Measurements from ENCODE around the gene SAG.

Gene SAG

GRCh38 chr2:233288663-233289062 lies 19.0 kb upstream of the SAG start:
- DNase-seq (ENCODE audit: low spot score): no peak

DNA sequence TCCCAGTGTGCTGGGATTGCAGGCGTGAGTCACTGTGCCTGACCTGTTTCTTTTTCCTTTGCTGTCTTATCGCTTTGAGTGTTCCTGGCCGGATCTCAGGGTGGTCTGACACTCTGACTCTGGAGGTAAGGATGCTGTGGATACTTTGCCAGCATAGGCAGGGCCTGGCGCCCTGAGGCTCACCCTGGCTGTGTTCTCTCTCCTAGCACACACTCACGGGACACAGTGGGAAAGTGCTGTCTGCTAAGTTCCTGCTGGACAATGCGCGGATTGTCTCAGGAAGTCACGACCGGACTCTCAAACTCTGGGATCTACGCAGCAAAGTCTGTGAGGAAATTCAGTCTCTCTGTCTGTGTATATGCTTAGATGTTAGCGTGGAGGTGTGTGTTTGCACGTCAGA lies 18.0 kb upstream of the SAG start:
- DNase-seq (ENCODE audit: low spot score): no peak

DNA sequence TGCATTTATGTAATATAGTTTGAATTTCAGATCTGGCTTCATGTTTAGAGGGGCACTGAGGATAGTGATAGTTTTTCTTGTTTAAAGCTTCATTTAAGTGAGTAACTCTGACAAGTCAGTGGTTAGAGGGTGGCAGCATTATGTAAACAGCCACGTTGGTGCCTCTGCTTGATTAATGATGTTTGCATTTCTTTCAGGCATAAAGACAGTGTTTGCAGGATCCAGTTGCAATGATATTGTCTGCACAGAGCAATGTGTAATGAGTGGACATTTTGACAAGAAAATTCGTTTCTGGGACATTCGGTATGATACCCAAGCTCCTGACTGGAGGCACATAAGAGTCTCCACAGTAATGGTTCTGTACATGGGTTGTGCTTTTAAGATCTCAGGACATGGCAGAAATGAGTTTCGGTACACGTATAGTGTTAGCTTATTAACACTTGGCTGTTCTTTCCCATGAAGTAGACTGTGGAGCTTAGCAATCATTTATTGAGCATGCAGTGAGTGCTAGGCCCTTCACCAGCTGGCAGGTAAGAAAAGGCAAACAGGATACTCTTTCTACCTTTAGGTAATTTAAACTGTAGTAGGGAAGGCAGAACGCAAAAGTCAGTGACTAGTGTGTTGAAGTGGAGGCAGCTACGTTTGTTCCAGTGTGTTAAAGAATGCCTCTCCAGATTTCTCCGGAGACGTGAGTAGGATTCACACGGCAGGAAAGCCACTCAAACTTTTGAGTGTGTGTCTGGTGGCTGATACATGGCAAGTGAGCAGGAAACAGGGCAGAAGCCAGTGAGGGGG lies 17.4 kb upstream of the SAG start:
- DNase-seq (ENCODE audit: low spot score): no peak

- no peak for DNase-seq (ENCODE audit: low spot score)
These were observed 11.7 kb upstream of the SAG start for GRCh38 chr2:233295891-233296290.

- DNase-seq (ENCODE audit: low spot score): no peak
These were observed 10.5 kb upstream of the SAG start for GRCh38 chr2:233297076-233297475.

- no peak for DNase-seq (ENCODE audit: low spot score)
These were observed 7.2 kb upstream of the SAG start for GRCh38 chr2:233300401-233300800.

- DNase-seq (ENCODE audit: low spot score): no peak
These were observed 6.4 kb upstream of the SAG start for GRCh38 chr2:233301248-233301647.

DNA sequence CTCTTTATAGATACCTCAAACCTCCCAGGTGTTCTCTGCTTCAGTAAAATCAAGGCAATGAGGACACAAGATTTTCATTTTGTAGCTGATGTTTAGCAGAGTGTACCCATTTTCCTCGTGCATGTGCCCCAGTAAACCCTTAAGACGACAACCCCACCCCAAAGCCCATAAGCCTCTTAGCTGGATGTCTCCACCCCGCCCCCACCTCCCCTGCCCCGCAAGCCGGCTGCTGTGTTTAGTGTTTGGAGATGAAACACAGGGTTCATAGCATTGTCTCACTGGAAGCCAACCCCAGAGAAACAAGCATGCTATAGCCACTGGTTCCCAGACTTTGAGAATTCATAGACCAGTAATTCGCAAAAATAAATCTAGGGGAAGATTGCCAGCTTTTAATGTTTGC lies 5.8 kb upstream of the SAG start:
- DNase-seq (ENCODE audit: low spot score): no peak

DNA sequence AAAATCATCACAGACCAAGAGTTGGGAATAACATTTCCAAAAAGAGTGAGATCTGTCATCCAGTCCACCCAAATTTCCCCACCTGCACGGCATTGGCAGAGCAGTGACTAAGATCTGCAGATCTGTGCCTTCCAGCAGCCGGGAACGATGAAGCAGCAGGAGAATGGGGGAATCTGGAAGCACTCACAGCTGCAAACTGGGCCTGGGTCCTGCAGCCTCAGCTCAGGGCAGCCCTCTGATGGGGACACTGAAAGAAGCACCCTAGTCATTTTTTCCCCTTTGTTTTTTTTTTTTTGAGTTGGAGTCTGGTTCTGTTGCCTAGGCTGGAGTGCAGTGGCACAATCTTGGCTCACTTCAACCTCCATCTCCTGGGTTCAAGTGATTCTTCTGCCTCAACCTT lies 4.4 kb upstream of the SAG start:
- no peak for DNase-seq (ENCODE audit: low spot score)

GRCh38 chr2:233311241-233311926 lies 3.8 kb downstream of the SAG start:
- DNase-seq (ENCODE audit: low spot score): no peak

DNA sequence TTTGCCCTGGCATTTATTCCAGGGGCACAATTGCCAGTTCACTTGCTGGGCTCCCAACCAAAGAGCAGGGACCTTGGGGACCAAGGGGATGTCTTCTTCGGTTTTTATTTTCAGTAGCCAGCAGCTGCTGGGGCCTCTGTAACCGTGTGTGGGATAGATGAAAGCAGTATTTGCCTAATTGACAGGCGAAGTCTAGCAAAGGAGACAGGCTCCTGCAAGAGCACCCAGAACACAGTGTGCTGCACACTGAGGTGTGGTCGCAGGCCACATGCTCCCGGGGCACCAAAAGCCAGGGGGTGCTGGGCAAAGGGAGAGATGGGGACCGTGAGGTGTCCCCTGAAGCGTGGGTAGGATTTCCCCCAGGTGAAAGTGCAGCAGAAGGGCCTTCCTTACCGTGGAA lies 5.3 kb downstream of the SAG start:
- DNase-seq (ENCODE audit: low spot score): no peak

DNA sequence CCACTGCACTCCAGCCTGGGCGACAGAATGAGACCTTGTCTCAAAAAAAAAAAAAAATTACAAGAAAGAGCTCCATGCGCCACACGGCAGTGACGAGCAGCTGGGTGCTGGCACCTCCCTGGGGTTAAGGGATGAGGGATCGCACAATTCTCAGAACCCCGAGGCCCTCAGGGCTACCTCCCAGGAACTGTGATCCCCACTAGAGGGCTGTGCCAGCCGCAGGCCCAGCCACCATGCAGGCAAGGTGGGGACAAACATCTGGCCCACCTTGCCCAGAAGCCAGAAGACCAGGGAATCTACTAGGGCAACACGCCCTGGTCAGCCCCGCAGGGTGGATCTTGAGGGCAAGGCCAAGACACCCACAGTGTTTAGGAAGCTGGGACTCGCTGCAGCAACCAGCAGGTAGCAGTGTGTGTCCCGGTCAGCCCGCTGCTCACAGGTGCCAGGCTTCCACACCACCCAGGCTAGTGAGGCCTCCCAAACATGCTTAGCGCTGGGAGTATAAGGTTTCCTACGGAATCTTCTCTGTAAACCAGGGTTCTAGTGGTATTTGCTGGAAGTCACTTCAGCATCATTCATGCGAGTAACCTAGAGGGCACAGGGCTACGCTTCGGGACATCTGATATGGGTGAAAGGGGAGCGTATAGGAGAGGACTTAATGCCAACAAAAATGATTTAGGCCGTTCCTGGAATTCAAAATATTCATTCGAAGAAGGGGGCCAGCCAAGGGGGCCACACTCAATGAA lies 6.7 kb downstream of the SAG start:
- DNase-seq (ENCODE audit: low spot score): no peak

- no peak for DNase-seq (ENCODE audit: low spot score)
These were observed 9.8 kb downstream of the SAG start for GRCh38 chr2:233317196-233317943.

DNA sequence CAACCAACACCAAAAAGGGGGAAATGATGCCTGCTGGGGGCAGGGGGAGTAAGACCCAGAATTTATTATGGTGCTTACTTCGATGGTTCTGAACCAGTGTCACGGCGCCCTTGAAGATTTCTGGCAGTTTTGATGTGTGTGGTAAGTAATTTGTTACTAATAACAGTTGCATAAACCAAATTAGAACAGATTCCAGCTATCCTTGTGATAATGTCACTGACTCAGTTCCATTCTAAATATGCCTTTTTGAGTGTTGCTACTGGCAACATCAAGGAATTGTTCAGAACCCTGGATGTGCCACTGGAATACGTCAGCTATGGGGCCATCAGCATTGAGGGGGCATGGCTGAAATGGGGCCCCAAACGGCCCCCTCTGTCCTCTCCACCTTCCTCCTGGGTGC lies 11.6 kb downstream of the SAG start:
- no peak for DNase-seq (ENCODE audit: low spot score)

DNA sequence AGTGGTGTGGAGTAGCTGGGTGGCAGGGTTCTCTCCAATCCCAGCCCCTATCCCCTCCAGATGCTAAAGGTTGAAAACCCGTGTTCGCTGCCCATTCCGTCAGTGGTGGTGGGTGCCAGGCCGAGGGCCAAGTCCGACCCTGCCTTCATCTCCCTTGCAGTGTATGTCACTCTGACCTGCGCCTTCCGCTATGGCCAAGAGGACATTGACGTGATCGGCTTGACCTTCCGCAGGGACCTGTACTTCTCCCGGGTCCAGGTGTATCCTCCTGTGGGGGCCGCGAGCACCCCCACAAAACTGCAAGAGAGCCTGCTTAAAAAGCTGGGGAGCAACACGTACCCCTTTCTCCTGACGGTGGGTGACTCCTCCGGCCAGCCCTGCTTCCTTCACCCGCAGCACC lies 12.9 kb downstream of the SAG start:
- no peak for DNase-seq (ENCODE audit: low spot score)

DNA sequence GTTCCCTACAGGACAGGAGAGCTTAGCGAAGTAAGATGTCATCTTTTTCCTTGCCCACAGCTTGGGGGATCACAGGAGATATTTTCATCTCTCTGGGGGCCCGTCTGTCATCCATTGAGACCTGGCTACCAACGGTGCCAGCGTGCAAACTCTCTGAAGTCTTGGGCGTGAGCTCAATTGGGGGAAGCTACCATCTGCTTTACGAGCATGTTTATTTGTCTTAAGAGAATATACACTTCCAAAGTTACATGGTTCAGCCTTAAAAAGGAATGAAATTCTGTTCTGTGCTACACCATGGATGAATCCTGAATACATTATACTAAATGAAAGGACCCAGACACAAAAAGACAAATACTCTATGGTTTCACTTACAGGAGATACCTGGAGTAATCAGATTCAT lies 13.6 kb downstream of the SAG start:
- DNase-seq (ENCODE audit: low spot score): no peak

- no peak for DNase-seq (ENCODE audit: low spot score)
These were observed 16.2 kb downstream of the SAG start for GRCh38 chr2:233323851-233324250.

DNA sequence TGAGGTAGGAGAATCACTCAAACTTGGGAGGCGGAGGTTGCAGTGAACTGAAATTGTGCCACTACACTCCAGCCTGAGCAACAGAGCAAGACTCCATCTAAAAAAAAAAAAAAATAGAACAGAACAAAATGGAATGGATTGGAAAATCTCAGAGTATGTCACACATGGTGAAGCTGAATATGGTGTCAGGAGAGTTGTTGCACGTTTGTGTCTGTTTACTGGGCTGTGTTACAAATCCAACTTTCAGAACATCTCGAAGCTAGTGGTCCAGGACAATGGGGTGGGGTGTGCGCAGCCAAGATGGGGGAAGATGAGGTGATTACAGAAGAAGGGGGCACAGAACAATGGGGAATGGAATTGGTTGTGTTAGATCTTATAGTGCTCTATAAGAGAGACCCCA lies 17.6 kb downstream of the SAG start:
- DNase-seq (ENCODE audit: low spot score): no peak

DNA sequence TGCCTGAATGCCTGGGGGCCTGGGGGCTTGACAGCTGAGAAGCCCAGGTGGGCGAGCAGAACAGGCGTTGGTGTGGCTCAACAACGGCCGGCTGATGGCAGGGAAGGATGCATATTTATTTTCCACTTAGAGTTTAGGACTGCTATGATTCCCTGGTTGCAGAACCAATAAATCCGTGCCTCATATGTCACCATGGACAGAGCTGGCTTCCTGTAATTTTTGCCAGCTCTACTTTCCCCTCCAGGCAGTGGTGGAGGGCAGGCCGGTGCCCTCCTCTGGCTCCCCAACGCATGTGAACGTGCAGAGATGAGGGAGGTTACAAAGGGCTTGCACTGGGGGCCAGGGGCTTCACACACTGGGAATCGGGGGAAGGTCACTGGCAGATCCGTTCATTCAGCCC lies 18.2 kb downstream of the SAG start:
- no peak for DNase-seq (ENCODE audit: low spot score)

DNA sequence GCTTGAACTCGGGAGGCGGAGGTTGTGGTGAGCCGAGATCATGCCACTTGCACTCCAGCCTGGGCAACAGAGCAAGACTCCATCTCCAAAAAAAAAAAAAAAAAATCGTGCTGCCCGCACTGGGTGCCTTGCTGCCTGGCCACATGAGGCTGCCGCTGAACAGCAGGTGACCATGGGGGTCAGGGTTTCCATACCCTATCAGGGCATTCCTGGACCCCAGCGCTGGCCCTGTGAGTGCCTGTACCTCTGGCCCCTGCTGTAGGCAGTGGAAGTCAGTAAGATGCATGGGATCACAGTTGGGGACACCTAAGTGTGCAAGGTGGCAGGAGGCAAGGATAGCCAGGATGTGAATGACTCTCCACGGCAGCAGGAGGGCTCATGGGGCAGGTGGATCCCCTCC lies 18.9 kb downstream of the SAG start:
- DNase-seq (ENCODE audit: low spot score): no peak

- no peak for DNase-seq (ENCODE audit: low spot score)
These were observed 21.3 kb downstream of the SAG start for GRCh38 chr2:233328922-233329321.

DNA sequence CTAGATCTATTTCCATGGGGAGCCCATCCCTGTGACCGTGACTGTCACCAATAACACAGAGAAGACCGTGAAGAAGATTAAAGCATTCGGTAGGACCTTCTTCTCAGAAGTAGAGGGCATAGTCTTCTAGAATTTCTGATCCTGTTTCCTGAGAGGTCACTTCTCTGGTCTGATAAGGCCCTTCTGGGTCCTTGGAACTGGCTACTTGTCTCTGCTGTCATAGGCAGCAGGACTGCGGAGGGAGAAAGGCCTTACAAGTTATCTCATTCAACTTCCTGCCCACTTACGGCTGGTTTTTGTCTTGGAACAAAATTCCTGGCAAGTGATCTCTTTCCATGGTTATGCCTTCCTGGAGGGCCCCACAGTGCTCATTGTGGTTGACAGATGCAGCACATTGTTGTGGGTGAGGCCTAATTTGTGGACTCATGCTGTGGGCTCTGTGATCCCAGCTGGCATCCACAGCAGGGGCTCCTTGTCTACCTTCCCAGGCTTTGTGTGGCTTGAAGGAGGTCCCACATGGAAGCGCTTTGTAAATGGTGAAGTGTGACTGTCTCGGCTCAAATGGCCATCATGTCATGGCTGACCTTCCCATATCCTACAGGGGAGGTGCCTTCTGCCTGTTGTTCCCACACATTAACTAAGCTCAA lies 22.0 kb downstream of the SAG start:
- no peak for DNase-seq (ENCODE audit: low spot score)

Data from RKO (cell line).